ENCODE results near the gene OSBP2.
A peak's percentile ranks its signal among the peaks of the same experiment; 100 is the strongest.
"Not testable (repeated sequence)": the region's sequence is repeated elsewhere in the genome, so short reads cannot be mapped to it uniquely, and the experiment has no call there.

Gene OSBP2

DNA sequence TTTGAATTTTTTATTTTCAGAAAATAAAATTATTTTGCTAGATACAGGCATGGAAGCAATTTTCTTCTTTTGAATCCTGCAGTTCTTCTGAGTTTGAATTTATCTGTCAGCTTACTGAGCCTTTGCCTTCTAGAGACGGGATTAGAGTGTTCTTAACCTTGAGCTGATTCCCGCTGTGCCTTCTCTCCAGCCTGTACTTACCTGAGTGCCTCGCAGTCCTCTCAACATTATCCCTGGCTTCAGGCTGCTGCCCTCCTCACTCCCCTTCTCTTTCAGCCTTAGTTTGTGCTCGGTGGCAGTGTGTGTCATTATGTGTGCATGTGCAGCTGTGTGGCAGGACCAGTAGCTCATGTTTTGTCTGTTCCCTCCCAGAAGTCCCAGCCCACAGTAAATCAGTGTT lies 24.3 kb downstream of the OSBP2 start:
- DNase-seq (ENCODE audit: low read depth) = no peak

DNA sequence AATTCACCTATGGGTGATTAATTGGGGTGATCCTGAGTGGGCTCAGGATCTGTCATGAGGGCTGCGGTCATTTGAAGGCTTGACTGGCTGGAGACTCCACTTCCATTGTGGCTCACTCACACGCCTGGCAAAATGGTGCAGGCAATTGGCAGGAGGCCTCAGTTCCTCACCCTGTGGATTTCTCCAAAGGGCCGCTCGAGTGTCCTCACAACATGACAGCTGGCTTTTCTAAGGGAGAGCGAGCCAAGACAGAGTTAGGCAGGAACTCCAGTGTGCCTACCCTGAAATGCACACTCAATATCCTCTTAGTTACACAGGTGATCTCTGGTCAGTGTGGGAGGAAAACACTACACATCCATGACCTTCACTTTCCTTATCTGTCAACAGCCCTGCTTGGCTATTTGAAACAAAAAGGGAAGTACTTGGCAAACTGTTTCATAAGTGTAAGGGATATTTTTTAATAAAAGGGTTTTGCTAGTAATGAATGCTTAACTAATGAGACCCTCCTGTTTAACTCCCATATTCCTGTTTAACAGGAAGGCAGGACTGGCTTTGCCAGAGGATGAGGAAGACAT lies 25.7 kb downstream of the OSBP2 start:
- no peak for DNase-seq (ENCODE audit: low read depth)

GRCh38 chr22:30721741-30722140 lies 27.1 kb downstream of the OSBP2 start:
- DNase-seq (ENCODE audit: low read depth) = no peak

- DNase-seq (ENCODE audit: low read depth) = no peak
Observed at GRCh38 chr22:30728826-30729225, 34.2 kb downstream of the OSBP2 start.

DNA sequence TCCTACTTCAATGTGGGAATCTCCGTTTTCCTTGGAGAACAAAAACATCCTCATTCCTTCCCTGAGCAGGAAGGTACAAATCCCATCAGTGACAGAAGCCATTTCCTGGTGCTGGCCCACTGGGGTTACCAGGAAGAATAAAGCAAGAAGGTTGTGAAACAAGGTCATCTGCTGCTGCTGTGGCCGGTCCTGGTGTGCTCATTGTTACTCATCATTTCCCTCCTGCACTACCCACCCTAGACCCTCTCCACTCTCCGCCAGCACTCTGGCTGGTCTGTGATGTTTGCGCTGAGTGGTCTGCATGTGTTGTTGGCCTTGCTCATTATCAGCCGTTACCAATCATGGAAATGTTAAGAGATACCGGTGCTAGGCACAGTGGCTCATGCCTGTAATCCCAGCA lies 37.0 kb downstream of the OSBP2 start:
- DNase-seq (ENCODE audit: low read depth) = no peak

GRCh38 chr22:30732426-30732825 lies 37.8 kb downstream of the OSBP2 start:
- DNase-seq (ENCODE audit: low read depth) = no peak

GRCh38 chr22:30733181-30733631 lies 38.5 kb downstream of the OSBP2 start:
- DNase-seq (ENCODE audit: low read depth) = peak; percentile 10

- not testable (repeated sequence) for DNase-seq (ENCODE audit: low read depth)
Observed at GRCh38 chr22:30740007-30740406, 45.3 kb downstream of the OSBP2 start.

- DNase-seq (ENCODE audit: low read depth) = not testable (repeated sequence)
Observed at GRCh38 chr22:30740511-30740910, 45.8 kb downstream of the OSBP2 start.

DNA sequence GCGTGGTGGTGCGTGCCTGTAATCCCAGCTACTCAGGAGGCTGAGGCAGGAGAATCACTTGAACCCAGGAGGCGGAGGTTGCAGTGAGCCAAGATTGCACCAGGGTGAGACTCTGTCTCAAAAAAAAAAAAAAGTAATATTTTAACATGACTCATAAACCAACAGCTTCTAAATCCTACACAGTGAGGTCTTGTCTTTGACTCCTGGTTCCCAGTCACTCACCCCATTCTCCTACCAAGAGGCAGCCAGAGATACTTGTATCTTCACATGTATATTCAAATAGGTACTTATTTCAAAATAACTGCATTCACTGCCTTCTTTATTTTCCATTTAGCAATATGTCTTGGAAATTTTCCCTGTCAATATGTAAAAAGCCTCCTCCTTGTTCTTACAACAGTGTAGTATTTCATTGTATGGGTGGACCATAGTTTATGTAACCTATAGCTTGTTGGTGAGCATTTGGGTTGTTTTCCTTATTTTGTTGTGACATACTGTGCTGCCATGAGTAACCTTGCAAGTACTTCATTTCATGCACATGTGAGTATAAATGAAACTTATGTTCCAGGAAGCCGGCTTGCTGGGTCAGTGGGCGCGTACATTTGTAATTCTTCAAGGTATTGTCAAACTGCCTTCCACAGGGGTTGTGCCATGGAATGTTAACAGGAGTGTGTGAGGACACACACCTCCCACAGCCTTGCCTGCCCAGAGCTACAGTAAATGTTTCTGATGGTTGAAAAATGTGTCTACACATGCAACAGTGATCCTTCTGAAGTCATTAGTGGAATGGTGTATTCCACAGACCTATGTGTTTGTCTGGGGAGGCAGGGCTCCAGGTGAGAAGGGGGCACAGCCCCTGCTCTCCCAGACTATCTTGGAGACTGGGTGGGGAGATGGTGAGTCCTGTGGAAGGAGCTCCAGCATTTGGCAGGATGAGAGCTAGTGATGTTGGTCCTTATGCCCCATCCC lies 47.9 kb downstream of the OSBP2 start:
- DNase-seq (ENCODE audit: low read depth) = no peak

- DNase-seq (ENCODE audit: low read depth) = no peak
Observed at GRCh38 chr22:30743257-30744020, 48.8 kb downstream of the OSBP2 start.

DNA sequence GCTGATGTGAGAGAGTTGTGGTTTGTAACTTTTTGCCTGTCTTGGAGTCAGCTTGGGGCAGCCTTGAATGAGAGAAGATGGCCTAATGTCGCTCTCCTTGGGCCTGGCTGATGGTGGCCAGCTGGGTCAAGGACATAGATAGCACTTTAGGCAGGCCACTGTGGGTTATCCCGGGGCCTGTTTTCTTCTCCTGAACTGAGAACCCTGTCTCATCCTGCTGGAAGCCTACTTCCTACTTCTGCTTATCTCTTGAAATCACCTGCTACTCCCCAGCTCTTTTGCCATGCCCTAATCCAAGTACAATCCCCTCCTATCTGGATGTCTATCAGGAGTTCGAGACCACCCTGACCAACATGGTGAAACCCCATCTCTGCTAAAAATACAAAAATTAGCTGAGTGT lies 49.5 kb downstream of the OSBP2 start:
- DNase-seq (ENCODE audit: low read depth) = no peak

GRCh38 chr22:30747493-30747892 lies 52.8 kb downstream of the OSBP2 start:
- no peak for DNase-seq (ENCODE audit: low read depth)

DNA sequence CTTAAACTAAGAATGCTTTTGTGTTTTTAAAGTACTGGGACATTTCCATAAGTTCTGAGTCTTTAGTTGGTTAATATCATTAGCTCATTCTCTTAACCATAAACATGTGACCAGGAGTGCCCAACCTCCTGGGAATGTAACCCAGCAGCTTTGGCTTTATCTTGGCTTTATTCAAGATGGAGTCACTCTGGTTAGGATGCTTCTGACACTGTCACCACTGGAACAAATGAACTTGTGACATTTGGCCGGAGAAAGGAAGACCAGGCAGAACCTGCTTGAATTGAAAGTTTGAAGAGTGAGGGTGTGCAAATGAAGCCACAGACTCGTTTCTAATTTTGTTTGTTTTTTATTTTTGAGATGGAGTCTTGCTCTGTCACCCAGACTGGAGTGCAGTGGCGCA lies 54.6 kb downstream of the OSBP2 start:
- DNase-seq (ENCODE audit: low read depth) = no peak

GRCh38 chr22:30749849-30750248 lies 55.2 kb downstream of the OSBP2 start:
- no peak for DNase-seq (ENCODE audit: low read depth)

- DNase-seq (ENCODE audit: low read depth) = no peak
Observed at GRCh38 chr22:30751529-30751928, 56.9 kb downstream of the OSBP2 start.

GRCh38 chr22:30752771-30753170 lies 58.1 kb downstream of the OSBP2 start:
- DNase-seq (ENCODE audit: low read depth) = no peak

DNA sequence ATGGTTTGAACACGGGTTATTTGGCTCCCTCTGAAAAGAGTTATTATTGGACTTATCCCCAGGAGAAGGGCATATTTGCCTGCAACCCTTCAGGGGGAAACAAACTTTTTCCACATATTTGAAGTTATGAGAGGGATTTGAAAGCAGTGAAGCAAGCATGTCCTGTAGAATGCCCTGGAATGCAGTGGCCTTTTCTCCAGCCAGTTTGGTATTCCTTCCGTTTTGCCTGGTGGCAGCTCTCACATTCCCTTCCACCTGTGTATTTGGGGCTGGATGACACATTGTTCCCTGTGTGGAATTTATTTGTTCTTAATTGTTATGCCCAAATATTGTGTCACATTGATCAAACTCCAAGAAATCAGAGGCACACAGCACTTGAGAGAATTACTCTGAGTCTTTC lies 59.0 kb downstream of the OSBP2 start:
- no peak for DNase-seq (ENCODE audit: low read depth)

DNA sequence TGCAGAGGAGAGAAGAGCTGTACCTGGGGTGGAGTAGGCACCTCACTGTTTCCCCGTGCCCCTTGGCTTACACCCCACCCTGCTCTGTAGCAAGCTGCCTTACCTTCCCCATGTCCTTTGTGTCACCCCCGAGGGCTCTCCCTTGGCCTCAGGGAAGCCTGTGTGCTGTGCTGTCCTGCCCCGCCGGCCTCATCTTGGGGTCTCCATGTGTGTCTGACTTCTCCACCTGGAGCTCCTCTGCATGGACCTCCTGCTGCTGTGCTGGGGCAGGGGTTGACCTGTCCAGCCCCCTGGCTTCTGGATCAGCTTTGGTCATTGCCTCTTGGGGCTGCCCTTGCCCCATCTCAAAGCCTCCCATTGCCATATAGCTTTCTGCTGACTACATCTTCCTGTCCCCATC lies 59.8 kb downstream of the OSBP2 start:
- no peak for DNase-seq (ENCODE audit: low read depth)

GRCh38 chr22:30754971-30755758 lies 60.5 kb downstream of the OSBP2 start:
- peak; percentile 74 for DNase-seq (ENCODE audit: low read depth)

DNA sequence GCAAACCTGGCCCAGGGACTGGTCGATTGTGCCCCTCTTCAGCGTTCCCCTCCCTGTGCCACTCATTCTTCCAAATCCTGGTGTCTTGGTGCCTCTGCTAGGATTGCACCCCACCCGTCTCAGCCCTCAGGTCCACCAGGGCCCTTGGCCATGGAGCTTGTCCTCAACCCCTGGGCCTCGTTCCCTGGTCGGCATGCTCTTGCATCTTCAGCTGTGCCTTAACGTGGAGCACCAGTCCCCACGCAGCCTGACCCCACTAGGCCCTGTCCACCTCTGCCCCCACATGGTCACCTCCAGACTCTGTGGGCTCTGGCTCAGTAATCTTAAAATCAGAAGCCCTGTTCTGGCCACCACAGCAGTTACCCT lies 61.1 kb downstream of the OSBP2 start:
- no peak for DNase-seq (ENCODE audit: low read depth)

All from stromal cell of bone marrow (primary cell).